NCI-H69 (cell line): ENCODE results near the gene HS3ST5.
A peak's percentile ranks its signal among the peaks of the same experiment; 100 is the strongest.

Experiments
- DNase-seq: peaks from one replicate; lab custom pipeline; 2025; lab: John Stamatoyannopoulos, UW

Gene HS3ST5

GRCh38 chr6:114342826-114343781 lies at the start of gene HS3ST5:
TSS of gene HS3ST5 (minus strand) at chr6:114343023. CDS start at chr6:114062845, 280,178 bp downstream.
- DNase-seq = peak; percentile 71

- DNase-seq = no peak
These were observed 47.4 kb upstream of the HS3ST5 start for GRCh38 chr6:114390176-114390575.

DNA sequence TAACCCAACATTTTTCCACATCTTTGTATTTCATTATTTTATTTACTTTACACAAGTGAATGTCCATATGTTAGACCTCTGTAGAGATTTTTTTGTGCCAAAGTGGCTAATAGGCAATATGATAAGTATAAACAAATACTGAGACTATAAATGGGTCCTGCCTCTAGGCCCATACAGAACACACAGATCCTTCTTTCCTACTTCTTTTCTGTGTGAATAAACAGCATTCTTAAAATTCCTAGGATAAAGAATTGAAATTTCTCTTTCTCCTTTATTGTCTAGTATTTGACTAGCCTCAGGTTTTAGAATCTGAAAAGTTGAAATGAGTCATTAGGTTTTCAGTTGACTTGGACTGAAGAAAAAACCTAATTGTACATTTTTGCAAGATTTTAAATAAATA lies 46.3 kb upstream of the HS3ST5 start:
- no peak for DNase-seq

GRCh38 chr6:114382406-114382805 lies 39.6 kb upstream of the HS3ST5 start:
- DNase-seq = no peak

DNA sequence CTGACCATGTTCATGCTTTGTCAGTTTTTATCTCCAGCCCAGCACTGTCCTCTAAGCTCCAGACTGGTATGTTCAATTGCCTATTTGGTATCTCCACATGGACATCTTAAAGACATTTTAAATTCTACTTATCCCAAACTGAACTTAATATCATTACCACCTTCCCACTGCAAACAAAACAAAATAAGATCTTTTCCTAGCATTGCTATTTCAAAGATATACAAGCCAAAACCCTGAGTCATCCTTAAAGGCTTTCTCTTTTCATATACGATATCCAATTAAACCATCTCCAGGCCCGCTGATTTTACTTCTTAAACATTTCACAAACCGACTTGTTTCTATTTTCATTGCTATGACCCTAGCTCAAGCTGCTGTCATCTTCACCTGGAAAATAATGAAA lies 35.1 kb upstream of the HS3ST5 start:
- DNase-seq = no peak

DNA sequence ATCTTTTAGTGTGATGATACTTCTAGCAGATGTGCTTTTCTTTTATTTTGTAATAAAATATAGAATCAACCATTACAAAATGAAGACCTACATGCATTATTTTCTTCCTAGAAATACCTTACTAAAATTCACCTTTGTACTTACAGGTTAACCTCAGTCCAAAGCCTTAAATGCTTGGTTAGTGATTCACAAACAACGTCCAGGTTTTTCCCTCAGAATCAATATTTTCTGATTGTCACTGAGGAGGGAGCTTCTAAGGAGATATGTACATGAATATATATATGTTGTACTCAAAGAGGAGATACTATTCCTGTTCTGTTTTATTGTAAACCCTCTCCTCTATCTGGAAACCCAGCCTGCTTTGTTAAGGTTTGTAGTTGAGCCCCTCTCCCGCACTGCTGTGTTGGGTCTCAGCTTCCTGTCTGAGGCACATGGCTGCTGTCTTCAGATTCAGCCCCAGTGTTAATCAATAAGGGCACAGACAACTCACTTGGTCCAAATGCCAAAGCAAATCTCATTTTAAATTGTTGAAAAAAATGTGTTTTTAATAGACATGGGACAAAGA lies 33.9 kb upstream of the HS3ST5 start:
- no peak for DNase-seq

- no peak for DNase-seq
These were observed 32.8 kb upstream of the HS3ST5 start for GRCh38 chr6:114375541-114376192.

GRCh38 chr6:114367315-114367961 lies 24.6 kb upstream of the HS3ST5 start:
- DNase-seq = no peak

DNA sequence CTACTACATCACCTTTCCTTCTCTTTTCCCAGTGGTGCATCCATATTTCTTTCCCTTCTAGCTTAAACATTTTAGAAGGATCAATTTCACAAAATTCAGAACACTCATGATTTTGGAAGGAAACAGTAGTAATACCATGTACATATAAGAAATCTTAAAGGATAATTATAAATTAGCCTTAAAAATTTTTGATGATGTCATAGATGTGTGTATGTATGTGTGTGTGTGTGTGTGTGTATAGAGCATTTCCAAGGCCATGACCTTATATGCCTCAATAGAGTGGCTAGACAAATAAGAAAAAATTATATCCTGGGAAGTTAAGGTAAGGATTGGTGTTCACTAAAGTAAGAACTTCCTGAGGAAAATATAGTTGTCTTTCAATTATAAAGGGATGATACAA lies 24.1 kb upstream of the HS3ST5 start:
- DNase-seq = no peak

GRCh38 chr6:114364301-114364700 lies 21.5 kb upstream of the HS3ST5 start:
- DNase-seq = peak; percentile 12

GRCh38 chr6:114362957-114363356 lies 20.1 kb upstream of the HS3ST5 start:
- no peak for DNase-seq

DNA sequence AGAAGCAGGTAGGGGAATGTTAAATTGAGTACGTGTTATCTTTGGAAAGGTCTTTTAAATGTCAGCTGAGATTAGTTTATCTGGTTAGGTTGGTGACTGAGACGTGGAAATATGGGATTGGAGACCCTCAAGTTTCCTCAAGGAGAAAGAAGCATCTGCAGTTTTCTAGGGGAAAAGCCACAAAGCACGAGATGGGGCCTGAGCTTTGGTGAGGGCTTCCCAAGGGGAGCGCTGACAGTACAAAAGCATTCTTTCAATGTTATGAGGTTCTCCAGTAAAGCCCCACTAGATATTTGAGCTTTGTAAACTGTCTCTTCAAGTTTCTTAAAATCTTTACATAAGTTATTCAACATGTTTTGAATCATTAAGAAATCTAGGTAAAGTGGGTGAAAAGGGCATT lies 19.6 kb upstream of the HS3ST5 start:
- no peak for DNase-seq

DNA sequence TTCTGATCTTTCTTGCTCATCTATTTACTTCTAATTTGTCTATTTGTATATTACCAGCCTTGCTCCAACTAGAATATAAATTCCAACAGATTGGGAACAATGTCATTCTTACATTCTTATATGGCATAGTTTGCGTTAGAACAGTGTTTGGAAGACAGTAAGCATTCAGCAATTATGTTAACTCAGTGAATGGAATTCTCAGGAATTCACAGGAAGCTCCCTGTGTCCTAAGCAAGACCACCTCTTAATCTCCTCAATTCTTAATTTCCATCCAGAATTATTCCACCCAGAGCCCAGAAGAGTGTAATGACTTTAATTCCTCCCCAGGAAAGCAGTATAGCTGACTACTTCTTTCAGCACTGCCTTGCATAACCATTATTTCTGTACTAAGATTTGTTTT lies 18.2 kb upstream of the HS3ST5 start:
- DNase-seq = no peak

DNA sequence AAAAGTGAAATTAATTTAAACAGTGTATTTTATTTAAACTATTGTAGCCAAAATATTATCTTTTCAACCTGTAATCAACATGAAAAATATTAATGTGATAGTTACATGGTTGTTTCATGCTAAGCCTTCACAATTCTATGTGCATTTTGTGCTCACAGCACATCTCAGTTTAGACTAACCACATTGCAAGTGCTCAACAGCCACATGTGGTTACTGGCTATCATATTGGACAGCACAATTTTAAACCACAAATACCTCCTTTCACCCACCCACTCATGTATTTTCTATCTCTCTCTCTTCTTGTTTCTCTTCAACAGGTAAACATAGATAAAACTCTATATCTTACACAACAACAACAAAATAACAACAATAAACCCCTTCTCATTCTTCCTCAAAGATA lies 12.5 kb upstream of the HS3ST5 start:
- DNase-seq = no peak

GRCh38 chr6:114354482-114354881 lies 11.7 kb upstream of the HS3ST5 start:
- DNase-seq = no peak

GRCh38 chr6:114346451-114346850 lies 3.6 kb upstream of the HS3ST5 start:
- DNase-seq = no peak

DNA sequence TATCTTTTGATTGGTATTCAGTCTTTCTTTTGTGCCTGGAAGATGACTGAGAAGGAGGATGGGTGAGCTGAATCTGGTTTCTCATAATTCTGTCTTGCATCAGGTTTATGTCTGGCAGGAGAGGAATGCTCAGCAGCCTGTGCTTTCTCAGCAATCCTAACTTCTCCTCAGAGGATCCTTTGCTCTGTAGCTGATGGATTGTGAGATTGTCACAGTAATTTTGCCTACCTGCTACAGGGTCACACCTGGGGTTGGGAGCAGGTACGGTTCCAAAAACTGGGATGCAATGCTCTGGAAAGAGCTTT lies 2.1 kb upstream of the HS3ST5 start:
- DNase-seq = no peak

DNA sequence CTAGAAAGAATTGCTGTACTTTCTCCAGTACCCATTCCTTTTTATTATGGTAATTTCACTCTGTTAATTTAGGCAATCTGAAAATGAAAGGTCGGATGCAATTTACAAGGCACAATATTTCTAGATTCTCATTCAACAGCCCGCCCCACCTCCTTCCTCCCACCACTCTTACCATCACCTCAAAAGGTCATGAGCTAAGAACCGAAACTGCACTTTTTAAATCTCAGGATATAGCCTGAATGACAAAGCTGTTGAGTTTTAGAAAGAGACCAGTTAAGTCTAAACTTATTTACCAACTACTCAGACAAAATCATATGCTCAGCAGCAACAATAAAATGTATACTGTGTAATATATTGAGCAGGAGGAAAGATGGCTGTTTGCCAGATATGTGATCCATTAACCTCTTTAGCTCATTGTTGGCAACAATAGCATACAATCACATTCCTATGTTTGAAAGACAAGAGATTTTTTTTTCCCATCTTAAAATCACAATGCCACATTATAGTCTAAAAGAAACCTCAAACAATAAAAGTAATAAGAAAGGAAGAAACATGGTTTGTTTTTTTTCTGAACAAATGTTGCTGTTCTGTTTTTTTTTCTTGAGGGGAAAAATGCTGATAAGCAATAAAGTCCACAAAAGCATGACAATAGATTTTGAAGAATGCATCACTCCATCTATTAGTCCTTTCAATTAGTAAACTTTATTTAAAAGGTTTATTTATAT lies 1.6 kb upstream of the HS3ST5 start:
- DNase-seq = peak; percentile 2

- DNase-seq = no peak
These were observed 940 bp upstream of the HS3ST5 start for GRCh38 chr6:114343782-114344144.

DNA sequence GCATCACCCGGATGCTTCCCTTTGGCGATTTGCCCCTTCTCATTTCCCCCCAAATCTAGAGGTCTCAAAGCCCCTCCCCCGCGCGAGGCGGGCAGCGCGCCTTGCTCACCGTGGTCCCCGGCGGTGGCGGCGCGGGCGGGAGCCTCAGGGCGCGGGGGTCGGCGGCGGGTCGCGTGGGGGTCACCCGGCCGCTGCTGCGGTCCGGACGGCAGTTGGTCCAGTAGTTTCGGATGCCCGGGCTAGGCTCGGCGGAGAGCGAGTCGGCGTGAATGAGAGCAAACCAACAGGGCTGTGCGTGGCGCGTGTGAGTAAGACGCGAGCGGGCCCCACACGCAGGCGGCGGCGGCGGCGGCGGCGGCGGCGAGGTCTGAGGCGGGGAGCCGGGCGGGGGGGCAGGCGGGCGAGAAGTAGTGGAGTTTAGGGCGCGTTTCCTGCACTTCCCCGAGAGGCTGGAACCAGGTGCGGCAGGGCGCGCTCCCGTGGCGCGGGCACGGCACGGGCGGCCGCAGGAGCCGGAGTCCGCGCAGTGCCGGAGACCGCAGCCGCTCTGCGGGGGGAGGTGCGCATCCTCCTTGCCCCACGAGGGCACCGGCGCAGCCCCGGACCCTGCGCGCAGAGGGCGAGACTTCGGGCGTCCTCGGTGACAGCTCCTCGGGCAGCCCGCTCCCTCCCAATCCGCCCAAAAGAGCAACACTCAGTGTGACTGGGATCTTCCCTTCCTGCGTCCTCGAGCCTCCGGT lies 567 bp downstream of the HS3ST5 start:
- DNase-seq = peak; percentile 58

DNA sequence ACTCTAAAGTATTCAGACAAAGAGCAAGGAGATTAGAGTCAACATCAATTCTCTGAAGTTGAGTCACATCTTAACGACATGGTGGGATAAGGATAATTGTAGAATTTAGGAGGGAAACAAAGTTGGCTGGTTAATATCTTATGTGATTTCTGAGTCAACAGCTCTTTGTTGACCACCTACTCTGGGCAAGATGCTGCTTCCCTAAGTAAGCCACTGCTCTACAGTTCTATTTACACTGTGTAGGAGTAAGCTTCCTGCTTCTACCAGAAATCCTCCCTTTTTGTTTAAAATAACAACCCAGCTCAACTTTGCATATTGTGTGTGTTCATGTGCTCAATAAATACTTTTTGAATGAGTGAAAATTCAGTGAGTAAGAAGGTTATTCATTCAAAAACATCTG lies 3.1 kb downstream of the HS3ST5 start:
- DNase-seq = no peak
